Activated naive CD4-positive, alpha-beta T cell treated with anti-CD3 and anti-CD28 coated beads, Interleukin-2, amount 10 ng/mL, durations not matched to agents 7 days and 5 days (primary cell): Measurements from ENCODE around the gene TMEM178A.
"Not testable (repeated sequence)": the region's sequence is repeated elsewhere in the genome, so short reads cannot be mapped to it uniquely, and the experiment has no call there.

ENCODE experiments used
- CTCF ChIA-PET: fragments of 350-600 bp; sonication (Branson Sonifier 250); formaldehyde crosslinking; loops from one replicate; lab custom pipeline; 2021; ENCODE audit warnings: antibody characterized with exemption; lab: Charles Lee
- DNase-seq: peaks from one replicate; pipeline ENCODE4 v3.0.0-alpha.2; 2020
- H3K27ac Mint-ChIP-seq: one replicate; pipeline ENCODE4 v1.8.0; 2021; ENCODE audit warnings: mild to moderate bottlenecking, moderate library complexity, mixed read lengths
- H3K27me3 Mint-ChIP-seq: one replicate; pipeline ENCODE4 v1.8.0; 2021; ENCODE audit warnings: mild to moderate bottlenecking, mixed read lengths
- H3K36me3 Mint-ChIP-seq: one replicate; pipeline ENCODE4 v1.8.0; 2021; ENCODE audit warnings: mixed read lengths
- H3K4me1 Mint-ChIP-seq: one replicate; pipeline ENCODE4 v1.8.0; 2021; ENCODE audit warnings: mixed read lengths
- H3K4me3 Mint-ChIP-seq: one replicate; pipeline ENCODE4 v1.8.0; 2021; ENCODE audit warnings: mild to moderate bottlenecking, moderate library complexity, mixed read lengths
- H3K9me3 Mint-ChIP-seq: one replicate; pipeline ENCODE4 v1.8.0; 2021; ENCODE audit warnings: mixed read lengths

TMEM178A gene

DNA sequence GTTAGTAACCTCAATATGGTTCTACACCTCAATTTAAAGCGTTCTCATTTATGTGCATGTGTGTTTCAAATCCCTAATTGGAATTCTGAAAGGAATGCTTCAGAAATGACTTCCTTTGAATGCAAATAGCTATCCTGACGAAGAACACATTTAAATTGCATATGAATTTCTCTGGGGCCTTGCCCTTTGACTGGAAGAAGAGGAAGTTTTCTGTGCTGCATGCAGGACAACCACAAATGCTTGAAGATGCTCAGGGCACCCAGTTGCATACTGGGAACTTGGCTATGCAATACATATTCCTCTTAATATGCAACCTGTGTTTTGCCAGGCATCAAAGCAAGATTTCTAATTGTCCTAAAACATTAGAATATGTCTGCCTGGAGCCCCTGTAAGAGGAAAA lies 55.3 kb downstream of the TMEM178A start:
- Mint-ChIP-seq H3K4me1 (no peaks in the 10 kb centered on the region), H3K27me3 (peaks cover 23% of the 10 kb centered on the region), H3K36me3 (no peaks in the 10 kb centered on the region), H3K4me3 (no peak overlapping the region), H3K9me3 (no peaks in the 10 kb centered on the region), H3K27ac (no peak overlapping the region)
- CTCF ChIA-PET: no interaction called here
- no peak for DNase-seq

DNA sequence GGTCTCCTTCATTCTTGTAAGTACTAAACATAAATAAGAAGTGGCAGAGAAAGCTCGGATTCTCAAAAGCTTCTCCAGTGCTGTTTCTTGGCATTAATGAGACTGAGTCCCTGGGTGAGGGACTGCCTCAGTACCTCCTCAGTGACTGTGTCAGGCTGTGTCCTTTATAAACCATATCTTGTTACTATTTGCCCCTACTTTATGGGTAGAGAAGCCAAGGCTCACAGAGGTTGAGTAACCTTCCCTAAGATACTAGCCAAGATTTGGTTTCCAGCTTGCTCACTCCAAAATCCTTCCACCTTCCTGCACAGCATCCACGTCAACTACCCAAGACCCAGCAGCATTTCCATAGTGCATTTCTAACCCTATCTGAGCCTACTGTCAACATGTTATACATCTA lies 57.8 kb downstream of the TMEM178A start:
- CTCF ChIA-PET: no interaction called here
- Mint-ChIP-seq H3K4me3 (no peak overlapping the region), H3K27me3 (peaks cover 27% of the 10 kb centered on the region), H3K27ac (no peak overlapping the region), H3K9me3 (no peaks in the 10 kb centered on the region), H3K4me1 (peaks cover 4% of the 10 kb centered on the region), H3K36me3 (no peaks in the 10 kb centered on the region)
- no peak for DNase-seq

DNA sequence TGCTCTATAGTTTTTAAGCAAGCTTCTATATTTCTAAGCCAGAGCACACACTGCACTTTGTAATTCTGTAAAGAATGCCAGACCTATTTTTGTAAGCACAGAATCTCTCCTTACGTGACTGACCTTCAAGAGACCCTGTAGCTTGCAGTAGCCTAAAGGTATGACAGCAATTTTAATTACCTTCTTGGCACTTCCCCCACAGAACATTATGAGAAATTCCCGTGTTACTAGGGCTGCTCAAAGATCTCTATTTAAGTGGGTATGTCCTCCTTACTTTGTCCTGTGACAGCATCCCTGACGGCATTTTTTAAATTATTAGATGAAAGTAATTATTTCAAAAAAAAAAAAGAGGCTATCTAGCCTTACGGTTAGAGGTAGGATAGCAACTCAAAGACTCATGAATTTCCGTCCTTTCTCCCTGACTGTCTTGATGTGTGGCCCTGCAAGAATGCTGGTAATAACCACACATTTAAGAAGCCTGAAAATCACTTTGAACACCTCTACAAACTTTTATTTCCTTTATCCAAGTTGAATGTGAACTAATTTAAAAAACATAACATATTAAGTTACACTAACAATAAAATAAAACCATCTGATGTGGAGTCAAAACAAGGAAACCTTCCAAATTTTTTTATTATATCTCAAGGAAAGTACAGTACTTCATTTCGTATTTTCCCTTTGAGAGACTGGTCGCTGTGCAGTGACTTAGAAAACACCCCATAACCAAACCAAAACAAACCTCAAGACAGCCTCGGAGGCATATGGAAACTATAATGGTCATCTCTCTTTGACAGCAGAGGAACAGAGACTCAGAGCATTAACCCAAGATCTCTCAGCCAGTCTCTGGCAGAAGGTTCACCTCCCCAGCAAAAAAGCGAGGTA lies 58.5 kb downstream of the TMEM178A start:
- H3K9me3 Mint-ChIP-seq: no peaks in the 10 kb centered on the region
- peaks cover 8% of the 10 kb centered on the region for H3K4me1 Mint-ChIP-seq
- peaks cover 23% of the 10 kb centered on the region for H3K27me3 Mint-ChIP-seq
- CTCF ChIA-PET: no interaction called here
- H3K4me3 Mint-ChIP-seq: no peak overlapping the region
- DNase-seq: no peak
- no peaks in the 10 kb centered on the region for H3K36me3 Mint-ChIP-seq
- no peak overlapping the region for H3K27ac Mint-ChIP-seq

DNA sequence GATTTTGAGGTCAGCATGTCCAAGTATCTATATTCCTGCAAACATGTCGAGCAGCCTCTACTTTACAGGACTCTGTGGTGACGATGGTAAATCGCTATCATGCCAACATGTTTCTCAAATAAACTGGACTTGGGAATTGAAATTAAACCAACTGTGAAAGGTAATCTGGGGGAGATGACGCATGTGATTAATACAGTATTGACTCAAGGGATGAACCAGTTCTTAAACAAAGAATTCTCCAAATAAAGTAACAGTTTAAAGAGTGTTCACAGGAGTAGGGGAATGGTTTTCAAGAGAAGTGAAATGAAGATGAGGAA lies 59.1 kb downstream of the TMEM178A start:
- H3K4me1 Mint-ChIP-seq: peaks cover 8% of the 10 kb centered on the region

DNA sequence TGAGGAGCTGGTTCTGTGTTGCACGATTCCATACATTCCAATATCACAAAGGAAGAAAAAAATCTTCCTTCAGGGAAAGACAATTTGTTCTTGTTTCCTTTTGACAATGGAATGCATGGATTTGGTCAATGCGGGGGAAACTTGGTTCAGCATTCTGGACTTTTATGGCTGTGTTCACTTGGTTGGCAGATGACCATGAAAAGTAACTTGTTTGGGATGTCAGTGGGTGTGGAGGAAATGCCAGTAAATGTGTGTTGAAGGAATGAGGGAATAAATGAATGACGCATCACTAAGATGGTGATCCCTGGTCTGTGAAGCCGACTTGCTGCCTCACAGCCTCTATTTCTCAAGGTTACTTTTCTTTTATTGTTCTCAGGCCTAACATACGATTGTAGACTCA lies 59.7 kb downstream of the TMEM178A start:
- no peaks in the 10 kb centered on the region for H3K9me3 Mint-ChIP-seq
- H3K27me3 Mint-ChIP-seq: peaks cover 20% of the 10 kb centered on the region
- no peaks in the 10 kb centered on the region for H3K36me3 Mint-ChIP-seq
- no peak overlapping the region for H3K4me3 Mint-ChIP-seq
- H3K27ac Mint-ChIP-seq: no peak overlapping the region
- CTCF ChIA-PET: no interaction called here
- no peak for DNase-seq
- H3K4me1 Mint-ChIP-seq: peaks cover 8% of the 10 kb centered on the region

More for the DNA sequence above, 59.1 kb downstream of the TMEM178A start:
- DNase-seq: no peak
- CTCF ChIA-PET: no interaction called here
- Mint-ChIP-seq H3K27me3 (peaks cover 20% of the 10 kb centered on the region), H3K27ac (no peak overlapping the region), H3K4me3 (no peak overlapping the region), H3K9me3 (no peaks in the 10 kb centered on the region), H3K36me3 (no peaks in the 10 kb centered on the region)

DNA sequence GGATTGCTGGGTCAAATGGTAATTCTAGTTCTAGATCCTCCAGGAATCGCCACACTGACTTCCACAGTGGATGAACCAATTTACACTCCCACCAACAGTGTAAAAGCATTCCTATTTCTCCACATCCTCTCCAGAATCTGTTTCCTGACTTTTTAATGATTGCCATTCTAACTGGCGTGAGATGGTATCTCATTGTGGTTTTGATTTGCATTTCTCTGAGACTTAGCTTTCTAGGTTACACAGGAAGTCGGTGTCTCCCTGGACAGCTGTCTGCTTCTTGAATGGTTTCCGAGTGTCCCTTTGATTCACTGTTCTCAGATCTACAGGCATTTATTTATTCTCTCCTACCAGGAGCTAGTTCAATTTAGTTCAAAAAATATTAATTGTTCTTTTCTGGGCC lies 62.4 kb downstream of the TMEM178A start:
- DNase-seq, H3K27ac Mint-ChIP-seq, H3K9me3 Mint-ChIP-seq, H3K4me3 Mint-ChIP-seq, H3K4me1 Mint-ChIP-seq, H3K36me3 Mint-ChIP-seq: not testable (repeated sequence)
- CTCF ChIA-PET: interaction anchor here (0.9 to 3.7 kb wide), 2 partner anchors 14 to 350 kb away, joined by 4 to 13 read pairs; no protein-coding TSS in a partner anchor
- peaks cover 11% of the 10 kb centered on the region for H3K27me3 Mint-ChIP-seq

DNA sequence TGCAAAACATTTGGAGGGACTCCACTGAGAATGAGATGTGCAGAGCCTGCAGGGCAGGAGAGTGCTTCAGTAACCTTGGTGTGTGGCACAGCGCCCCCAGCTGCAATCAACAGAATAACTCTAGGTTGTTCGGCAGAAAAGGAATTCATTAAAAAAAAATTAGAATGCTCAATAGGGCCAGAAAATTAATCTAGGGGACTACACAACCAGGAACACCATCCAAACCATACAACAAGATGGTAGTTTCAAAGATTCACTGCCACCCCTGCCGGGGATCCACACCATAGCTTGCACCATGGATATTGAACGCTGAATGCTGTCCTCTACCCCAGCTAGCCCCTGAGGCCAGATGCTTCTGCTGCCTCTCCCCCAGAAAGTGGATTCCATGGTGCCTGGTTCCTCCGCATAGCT lies 63.2 kb downstream of the TMEM178A start:
- H3K4me1 Mint-ChIP-seq: peaks cover 8% of the 10 kb centered on the region
- H3K27ac Mint-ChIP-seq: no peak overlapping the region
- H3K4me3 Mint-ChIP-seq: no peak overlapping the region
- no peaks in the 10 kb centered on the region for H3K9me3 Mint-ChIP-seq
- DNase-seq: peak; percentile 51
- CTCF ChIA-PET: interaction anchor here (0.7 to 3.7 kb wide), 10 partner anchors 9 to 781 kb away, joined by 3 to 46 read pairs (median 8); no protein-coding TSS in a partner anchor
- H3K27me3 Mint-ChIP-seq: peaks cover 11% of the 10 kb centered on the region
- H3K36me3 Mint-ChIP-seq: peaks cover 9% of the 10 kb centered on the region

DNA sequence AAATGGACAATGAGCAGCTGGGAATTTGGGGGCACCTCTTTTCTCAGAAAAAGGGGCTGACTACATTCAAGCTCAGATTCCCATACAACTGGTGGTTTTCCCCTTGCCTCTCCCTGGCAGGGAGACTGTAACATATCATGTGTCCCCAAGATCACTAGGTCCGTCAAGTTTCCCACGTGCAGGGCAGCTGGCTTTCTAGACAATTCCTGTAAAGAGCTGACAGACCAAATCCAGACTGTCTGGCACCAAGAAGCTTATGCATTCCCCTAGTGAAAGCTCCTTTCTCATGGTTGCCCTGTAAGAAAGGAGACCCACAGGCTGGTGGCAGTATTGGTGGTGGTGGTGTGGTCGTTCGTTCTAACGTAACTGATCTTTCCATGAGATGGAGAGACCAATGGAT lies 64.6 kb downstream of the TMEM178A start:
- Mint-ChIP-seq H3K4me1 (peaks cover 8% of the 10 kb centered on the region), H3K9me3 (no peaks in the 10 kb centered on the region), H3K4me3 (no peak overlapping the region), H3K27me3 (peaks cover 10% of the 10 kb centered on the region), H3K36me3 (peaks cover 20% of the 10 kb centered on the region), H3K27ac (no peak overlapping the region)
- DNase-seq: no peak
- CTCF ChIA-PET: interaction anchor here (0.6 to 3.7 kb wide), 18 partner anchors 8 to 783 kb away, joined by 3 to 46 read pairs (median 6); no protein-coding TSS in a partner anchor

DNA sequence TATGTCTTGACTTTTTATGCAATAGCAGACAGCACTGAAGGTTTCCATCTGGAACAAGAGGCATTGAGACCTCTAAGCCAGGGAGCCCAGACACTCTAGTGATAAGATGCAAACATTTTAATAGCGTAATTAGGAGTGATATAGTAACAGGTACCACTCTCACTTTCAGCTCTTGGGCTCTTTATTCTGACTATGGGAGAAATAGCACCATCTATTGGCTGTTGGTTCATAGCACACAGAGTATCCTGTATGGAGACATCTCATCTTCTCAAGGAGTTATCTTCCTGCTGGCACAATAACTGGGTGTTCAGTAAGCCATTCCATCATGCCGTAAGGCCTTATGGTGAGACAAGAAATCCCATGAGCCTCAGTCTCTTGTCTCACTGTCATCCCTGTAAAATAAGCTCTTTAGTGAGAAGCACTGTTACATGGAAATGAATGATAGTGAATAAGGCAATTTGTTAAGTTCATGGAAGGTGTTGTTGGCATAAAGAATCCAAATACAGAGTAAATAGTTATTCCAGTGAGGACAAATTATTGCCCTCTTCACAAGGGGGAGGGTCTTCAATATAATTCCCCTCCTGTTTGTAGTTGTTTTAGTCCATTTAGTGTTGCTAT lies 65.1 kb downstream of the TMEM178A start:
- peaks cover 8% of the 10 kb centered on the region for H3K4me1 Mint-ChIP-seq
- H3K4me3 Mint-ChIP-seq: no peak overlapping the region
- DNase-seq: no peak

DNA sequence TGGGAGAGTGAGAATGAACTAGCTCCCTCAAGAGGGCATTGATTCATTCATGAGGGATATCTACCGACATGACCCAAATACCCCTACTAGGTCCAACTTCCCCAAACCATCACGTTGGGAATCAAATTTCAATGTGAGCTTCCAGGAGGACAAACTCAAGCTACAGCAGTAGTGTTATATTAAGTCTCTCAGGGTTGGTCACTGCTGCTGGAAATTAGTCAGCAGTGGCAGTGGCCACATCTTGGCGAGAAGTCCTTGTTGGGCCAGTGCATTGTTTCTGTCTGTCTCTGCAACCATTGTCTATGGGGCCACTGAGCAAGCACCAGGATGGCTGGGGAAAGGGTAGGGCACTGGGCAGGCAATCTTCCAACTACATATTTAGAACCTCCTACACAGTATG lies 65.8 kb downstream of the TMEM178A start:
- Mint-ChIP-seq H3K36me3 (peaks cover 27% of the 10 kb centered on the region), H3K27ac (no peak overlapping the region), H3K4me1 (peaks cover 8% of the 10 kb centered on the region), H3K4me3 (no peak overlapping the region), H3K9me3 (no peaks in the 10 kb centered on the region), H3K27me3 (peaks cover 4% of the 10 kb centered on the region)
- CTCF ChIA-PET: interaction anchor here (0.5 to 3.7 kb wide), 10 partner anchors 9 to 894 kb away, joined by 3 to 46 read pairs (median 6); no protein-coding TSS in a partner anchor
- no peak for DNase-seq

More for the DNA sequence above, 65.1 kb downstream of the TMEM178A start:
- H3K27ac Mint-ChIP-seq: no peak overlapping the region
- CTCF ChIA-PET: interaction anchor here (0.5 to 3.7 kb wide), 17 partner anchors 8 to 1686 kb away, joined by 3 to 46 read pairs (median 6); no protein-coding TSS in a partner anchor
- no peaks in the 10 kb centered on the region for H3K9me3 Mint-ChIP-seq
- H3K36me3 Mint-ChIP-seq: peaks cover 25% of the 10 kb centered on the region
- peaks cover 8% of the 10 kb centered on the region for H3K27me3 Mint-ChIP-seq

DNA sequence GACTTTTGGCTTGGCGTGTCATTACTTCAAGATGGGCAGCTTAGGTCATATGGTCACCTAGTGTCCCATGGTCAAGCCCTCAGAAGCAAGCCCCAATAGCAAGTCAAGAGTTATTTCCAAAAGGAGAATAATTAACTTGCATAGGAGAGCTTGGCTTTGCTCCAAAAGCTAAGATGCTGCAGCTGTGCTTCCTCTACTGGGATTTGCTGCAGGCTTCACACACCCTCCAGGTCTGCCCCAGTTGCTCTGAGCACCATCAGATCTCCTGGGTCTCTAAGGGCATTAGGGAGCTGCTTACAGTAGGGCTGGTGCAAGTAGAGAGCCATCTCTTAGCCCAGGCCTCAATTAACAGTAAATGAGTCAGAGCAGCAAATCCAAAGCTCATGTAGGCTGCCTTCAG lies 66.8 kb downstream of the TMEM178A start:
- Mint-ChIP-seq H3K4me3 (no peak overlapping the region), H3K9me3 (no peaks in the 10 kb centered on the region), H3K36me3 (peaks cover 31% of the 10 kb centered on the region), H3K4me1 (peaks cover 8% of the 10 kb centered on the region), H3K27me3 (no peaks in the 10 kb centered on the region), H3K27ac (no peak overlapping the region)
- CTCF ChIA-PET: interaction anchor here (0.6 to 1.6 kb wide), 3 partner anchors 18 to 785 kb away, joined by 3 to 4 read pairs (median 4); no protein-coding TSS in a partner anchor
- no peak for DNase-seq

DNA sequence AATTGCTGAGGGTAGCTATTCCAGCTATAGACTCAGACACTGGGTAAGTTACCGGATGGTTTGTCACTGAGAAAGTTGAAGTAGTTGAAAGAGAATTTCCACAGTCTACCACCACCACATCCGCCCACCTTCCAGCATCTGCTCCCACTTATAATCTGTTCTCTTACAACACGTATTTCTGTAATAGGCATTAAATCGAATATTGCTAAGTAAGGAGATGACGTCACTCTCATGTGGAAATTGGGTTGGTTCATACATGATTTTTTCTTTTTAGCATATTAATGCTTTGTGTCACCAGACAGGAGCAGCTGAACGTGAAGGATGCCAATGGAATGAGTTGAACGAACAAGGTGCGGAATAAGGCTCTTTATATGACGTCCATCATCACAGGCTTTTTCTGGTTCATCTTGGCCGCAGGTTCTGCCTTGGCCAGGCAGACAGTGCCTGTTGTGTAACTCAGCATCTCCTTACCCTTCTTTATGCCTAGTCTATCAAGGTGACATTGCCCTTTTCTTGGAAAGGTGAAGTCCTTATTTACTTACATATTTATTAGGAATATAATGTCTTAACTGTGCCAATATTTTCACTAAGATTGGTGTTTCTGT lies 67.5 kb downstream of the TMEM178A start:
- CTCF ChIA-PET: interaction anchor here (0.6 to 1.6 kb wide), 4 partner anchors 11 to 786 kb away, joined by 3 to 4 read pairs (median 4); no protein-coding TSS in a partner anchor
- peaks cover 5% of the 10 kb centered on the region for H3K4me1 Mint-ChIP-seq
- H3K9me3 Mint-ChIP-seq: no peaks in the 10 kb centered on the region
- DNase-seq: no peak
- no peaks in the 10 kb centered on the region for H3K27me3 Mint-ChIP-seq
- no peak overlapping the region for H3K4me3 Mint-ChIP-seq
- peaks cover 37% of the 10 kb centered on the region for H3K36me3 Mint-ChIP-seq
- H3K27ac Mint-ChIP-seq: no peak overlapping the region

DNA sequence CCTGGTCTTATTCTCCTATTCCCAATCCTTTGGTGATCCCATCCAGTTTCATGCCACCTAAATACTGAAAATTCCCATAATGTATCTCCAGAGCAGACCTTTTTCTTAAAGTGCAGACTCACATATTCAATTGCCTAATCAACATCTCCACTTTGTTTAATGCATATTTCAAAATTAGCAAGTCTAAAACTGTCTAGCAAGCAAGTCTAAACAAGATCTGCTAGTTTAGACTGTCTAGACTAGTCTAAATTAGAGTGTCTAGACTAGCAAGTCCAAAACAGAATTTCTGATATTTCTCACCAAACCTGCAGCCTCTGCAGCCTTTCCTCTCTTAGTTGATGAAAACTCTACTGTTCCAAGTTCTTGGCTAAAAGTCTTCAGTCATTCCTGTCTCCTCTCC lies 68.7 kb downstream of the TMEM178A start:
- DNase-seq: no peak
- CTCF ChIA-PET: interaction anchor here (0.7 kb wide), 1 partner anchor 336 kb away, joined by 3 read pairs; no protein-coding TSS in a partner anchor
- Mint-ChIP-seq H3K36me3 (peaks cover 43% of the 10 kb centered on the region), H3K9me3 (no peaks in the 10 kb centered on the region), H3K27me3 (no peaks in the 10 kb centered on the region), H3K27ac (no peak overlapping the region), H3K4me3 (no peak overlapping the region), H3K4me1 (no peaks in the 10 kb centered on the region)

DNA sequence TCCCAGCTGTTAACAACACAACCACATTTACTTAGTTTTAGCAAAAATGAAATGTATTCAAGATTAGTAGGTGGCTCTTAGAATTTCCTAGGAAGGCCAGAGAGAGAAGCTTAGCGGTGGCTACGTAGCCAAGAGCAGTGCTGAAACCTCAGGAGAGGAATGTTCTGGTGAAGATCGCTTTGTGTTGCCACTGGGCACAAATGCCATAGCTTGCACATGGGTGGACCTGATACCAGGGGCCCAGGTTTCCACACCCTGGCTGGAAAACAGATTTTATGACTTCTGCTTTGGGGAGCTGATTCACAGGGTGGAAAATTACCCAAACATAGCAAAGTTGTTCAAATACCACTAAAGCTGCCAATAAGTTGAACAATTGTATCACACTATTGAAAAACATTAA lies 69.9 kb downstream of the TMEM178A start:
- Mint-ChIP-seq H3K4me1 (no peaks in the 10 kb centered on the region), H3K4me3 (no peak overlapping the region), H3K36me3 (peaks cover 46% of the 10 kb centered on the region), H3K27me3 (no peaks in the 10 kb centered on the region), H3K27ac (no peak overlapping the region), H3K9me3 (no peaks in the 10 kb centered on the region)
- DNase-seq: no peak
- CTCF ChIA-PET: no interaction called here
